Naive B cell (primary cell): Measurements from ENCODE around the gene UBN2. TPM values are rescaled to one million over a fixed set of nuclear protein-coding genes. Genes with fewer than 3 reads are reported as not detected.
"Not testable (repeated sequence)": the region's sequence is repeated elsewhere in the genome, so short reads cannot be mapped to it uniquely, and the experiment has no call there.

Experiments used
- ATAC-seq, 2 donors: fragments of 150-1000 bp; cut with Tn5 transposase; 2 replicates each; pipeline ENCODE4 v1.10.0; 2021; ENCODE audit warnings: low read depth in 2 of 2, mild to moderate bottlenecking in 2 of 2, moderate library complexity in 2 of 2
- DNase-seq: peaks from one replicate; pipeline ENCODE4 v3.0.0; 2022
- H3K27ac Mint-ChIP-seq, 6 donors: one replicate each; pipeline ENCODE4 v1.8.0; 2020 to 2022; ENCODE audit warnings: mild to moderate bottlenecking in 6 of 6, mixed read lengths in 6 of 6, moderate library complexity in 5 of 6, inconsistent platforms in 2 of 6
- H3K27me3 Mint-ChIP-seq, 3 donors: one replicate each; pipeline ENCODE4 v1.8.0; 2021 to 2022; ENCODE audit warnings: mixed read lengths in 3 of 3, mild to moderate bottlenecking in 1 of 3
- H3K36me3 Mint-ChIP-seq, 2 donors: one replicate each; pipeline ENCODE4 v1.8.0; 2020 to 2022; ENCODE audit warnings: mixed read lengths in 2 of 2, inconsistent platforms in 1 of 2, mild to moderate bottlenecking in 1 of 2
- H3K4me1 Mint-ChIP-seq, 3 donors: one replicate each; pipeline ENCODE4 v1.8.0; 2020 to 2022; ENCODE audit warnings: mixed read lengths in 3 of 3, inconsistent platforms in 1 of 3, mild to moderate bottlenecking in 1 of 3, moderate library complexity in 1 of 3
- H3K4me3 Mint-ChIP-seq, 8 donors: one replicate each; pipeline ENCODE4 v1.8.0; 2020 to 2022; ENCODE audit warnings: mild to moderate bottlenecking in 8 of 8, mixed read lengths in 8 of 8, moderate library complexity in 8 of 8, inconsistent platforms in 2 of 8
- H3K9me3 Mint-ChIP-seq, 7 donors: one replicate each; pipeline ENCODE4 v1.8.0; 2020 to 2022; ENCODE audit warnings: mixed read lengths in 7 of 7, mild to moderate bottlenecking in 5 of 7, inconsistent platforms in 2 of 7, moderate library complexity in 1 of 7
- polyA plus RNA-seq, 6 donors: library from polyadenylated mRNA; unstranded; fragments of 300-500 nt; fragmentation: Illumina TruSeq; gene quantifications; one replicate each; pipeline ENCODE4 v1.2.3, GENCODE V29; 2021; ENCODE audit warnings: low read depth in 6 of 6

UBN2 gene
- polyA plus RNA-seq, 6 donors from 2014 or later: 2.4 to 5.4 (median 3.0) TPM; not detected in 1

- Mint-ChIP-seq H3K4me3 (no peak overlapping the region), H3K27ac (no peak overlapping the region), H3K9me3 (peaks cover 0 to 2% (median 0%) of the 10 kb centered on the region in 7 donors), H3K4me1 (peaks cover 0 to 2% (median 0%) of the 10 kb centered on the region in 3 donors), H3K36me3 (no peaks in the 10 kb centered on the region), H3K27me3 (no peaks in the 10 kb centered on the region)
- DNase-seq (no peak), ATAC-seq (no peak)
Measured at GRCh38 chr7:139330333-139331030, 99.4 kb downstream of the UBN2 start.

DNA sequence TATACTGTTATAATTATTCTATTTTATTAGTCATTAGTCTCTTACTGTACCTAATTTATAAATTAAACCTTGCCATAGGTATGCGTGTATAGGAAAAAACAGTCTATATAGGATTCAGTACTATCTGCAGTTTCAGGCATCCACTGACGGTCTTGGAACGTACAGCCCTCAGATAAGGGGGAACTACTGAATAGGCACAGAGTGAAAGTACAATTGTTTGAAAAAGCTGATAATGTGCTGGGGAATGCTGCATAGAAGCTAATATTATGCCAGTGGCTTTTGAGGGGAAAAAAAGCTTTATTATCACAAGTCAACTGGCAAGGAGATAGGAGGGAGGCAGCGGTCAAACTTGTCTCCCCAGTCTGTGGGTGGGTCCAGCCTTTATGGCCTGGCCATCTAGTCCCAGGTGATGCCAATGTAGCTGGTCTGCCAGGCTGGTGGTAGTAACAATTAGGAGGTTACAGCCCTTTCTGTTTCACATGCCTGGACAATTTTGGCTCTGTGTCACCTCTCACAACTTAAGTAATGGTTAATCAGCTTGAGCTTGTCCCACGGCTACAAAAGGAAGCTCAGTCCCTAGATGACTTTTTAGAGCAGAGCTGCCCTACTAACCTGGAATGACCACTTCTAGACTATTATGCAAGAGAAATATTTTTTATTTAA is 101.8 kb downstream of the UBN2 start:
- DNase-seq: no peak
- Mint-ChIP-seq H3K4me3 (no peak overlapping the region), H3K36me3 (no peaks in the 10 kb centered on the region), H3K9me3 (peaks cover 0 to 2% (median 0%) of the 10 kb centered on the region in 7 donors), H3K4me1 (peaks cover 0 to 2% (median 0%) of the 10 kb centered on the region in 3 donors), H3K27ac (no peak overlapping the region), H3K27me3 (no peaks in the 10 kb centered on the region)
- no peak for ATAC-seq

DNA sequence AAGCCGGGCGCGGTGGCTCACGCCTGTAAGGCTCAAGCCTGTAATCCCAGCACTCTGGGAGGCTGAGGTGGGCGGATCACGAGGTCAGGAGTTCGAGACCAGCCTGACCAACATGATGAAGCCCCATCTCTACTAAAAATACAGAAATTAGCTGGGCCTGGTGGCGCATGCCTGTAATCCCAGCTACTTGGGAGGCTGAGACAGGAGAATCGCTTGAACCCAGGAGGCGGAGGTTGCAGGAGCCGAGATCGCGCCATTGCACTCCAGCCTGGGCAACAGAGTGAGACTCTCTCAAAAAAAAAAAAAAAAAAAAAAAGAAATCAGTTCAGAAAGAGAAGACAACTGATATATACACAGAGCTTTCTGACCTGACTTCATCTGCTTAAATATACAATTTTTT is 102.4 kb downstream of the UBN2 start:
- not testable (repeated sequence) for H3K27me3 Mint-ChIP-seq, DNase-seq, H3K4me3 Mint-ChIP-seq, ATAC-seq, H3K27ac Mint-ChIP-seq, H3K4me1 Mint-ChIP-seq, H3K9me3 Mint-ChIP-seq, H3K36me3 Mint-ChIP-seq

- DNase-seq: no peak
- ATAC-seq: no peak
- peaks cover 5 to 9% (median 6%) of the 10 kb centered on the region in 3 donors for H3K4me1 Mint-ChIP-seq
- peak overlapping the region in 1 of 8 donors; percentile 27 for H3K4me3 Mint-ChIP-seq
- H3K27ac Mint-ChIP-seq: peak overlapping the region in 1 of 6 donors; percentile 60
- no peaks in the 10 kb centered on the region for H3K27me3 Mint-ChIP-seq
- peaks cover 0 to 6% (median 4%) of the 10 kb centered on the region in 7 donors for H3K9me3 Mint-ChIP-seq
- H3K36me3 Mint-ChIP-seq: no peaks in the 10 kb centered on the region
Measured at GRCh38 chr7:139334399-139335150, 103.5 kb downstream of the UBN2 start.

- no peak for DNase-seq
Measured at GRCh38 chr7:139339025-139339424, 108.0 kb downstream of the UBN2 start.

DNA sequence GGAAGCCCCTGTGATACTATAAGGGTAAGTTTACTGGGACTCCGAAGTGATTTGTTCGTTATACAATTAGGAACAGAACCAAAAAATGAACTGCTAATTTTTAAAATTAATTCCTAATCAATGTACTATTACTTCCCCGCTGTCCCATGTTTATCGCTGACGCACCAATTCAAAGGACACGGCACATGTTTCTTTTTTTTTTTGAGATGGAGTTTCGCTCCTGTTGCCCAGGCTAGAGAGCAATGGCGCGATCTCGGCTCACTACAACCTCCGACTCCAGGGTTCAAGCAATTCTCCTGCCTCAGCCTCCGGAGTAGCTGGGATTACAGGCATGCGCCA is 108.6 kb downstream of the UBN2 start:
- peak overlapping the region; percentile 100 for H3K27ac Mint-ChIP-seq
- no peak for DNase-seq
- peaks cover 23 to 46% (median 44%) of the 10 kb centered on the region in 3 donors for H3K4me1 Mint-ChIP-seq
- ATAC-seq: no peak
- peaks cover 5 to 17% (median 9%) of the 10 kb centered on the region in 7 donors for H3K9me3 Mint-ChIP-seq
- peaks cover 8 to 12% of the 10 kb centered on the region in 2 donors for H3K36me3 Mint-ChIP-seq
- H3K27me3 Mint-ChIP-seq: peaks cover 0 to 7% (median 6%) of the 10 kb centered on the region in 3 donors
- H3K4me3 Mint-ChIP-seq: peak overlapping the region; percentile 94 to 100 (median 96)

More at GRCh38 chr7:139339025-139339424, 108.0 kb downstream of the UBN2 start:
- Mint-ChIP-seq H3K36me3 (peaks cover 8 to 12% of the 10 kb centered on the region in 2 donors), H3K4me1 (peaks cover 23 to 43% (median 42%) of the 10 kb centered on the region in 3 donors), H3K4me3 (peak overlapping the region; percentile 53 to 100 (median 96)), H3K27me3 (peaks cover 0 to 7% (median 6%) of the 10 kb centered on the region in 3 donors), H3K27ac (peak overlapping the region; percentile 69 to 100 (median 100)), H3K9me3 (peaks cover 5 to 17% (median 9%) of the 10 kb centered on the region in 7 donors)
- ATAC-seq: no peak

- H3K27me3 Mint-ChIP-seq: peaks cover 0 to 7% (median 6%) of the 10 kb centered on the region in 3 donors
- peaks cover 26 to 49% (median 46%) of the 10 kb centered on the region in 3 donors for H3K4me1 Mint-ChIP-seq
- ATAC-seq (peak; percentile 78), DNase-seq (peak; percentile 97)
- peaks cover 8 to 12% of the 10 kb centered on the region in 2 donors for H3K36me3 Mint-ChIP-seq
- peak overlapping the region; percentile 100 for H3K27ac Mint-ChIP-seq
- H3K4me3 Mint-ChIP-seq: peak overlapping the region; percentile 94 to 100 (median 96)
- peaks cover 5 to 17% (median 9%) of the 10 kb centered on the region in 7 donors for H3K9me3 Mint-ChIP-seq
Measured at GRCh38 chr7:139340037-139340807, 109.2 kb downstream of the UBN2 start.

GRCh38 chr7:139340808-139341057 is 109.7 kb downstream of the UBN2 start:
- Mint-ChIP-seq H3K36me3 (peaks cover 8 to 12% of the 10 kb centered on the region in 2 donors), H3K4me3 (peak overlapping the region; percentile 94 to 100 (median 96)), H3K27me3 (peaks cover 0 to 7% (median 6%) of the 10 kb centered on the region in 3 donors), H3K4me1 (peaks cover 28 to 51% (median 49%) of the 10 kb centered on the region in 3 donors), H3K9me3 (peaks cover 5 to 17% (median 9%) of the 10 kb centered on the region in 7 donors), H3K27ac (peak overlapping the region; percentile 100)
- DNase-seq (no peak), ATAC-seq (no peak)

DNA sequence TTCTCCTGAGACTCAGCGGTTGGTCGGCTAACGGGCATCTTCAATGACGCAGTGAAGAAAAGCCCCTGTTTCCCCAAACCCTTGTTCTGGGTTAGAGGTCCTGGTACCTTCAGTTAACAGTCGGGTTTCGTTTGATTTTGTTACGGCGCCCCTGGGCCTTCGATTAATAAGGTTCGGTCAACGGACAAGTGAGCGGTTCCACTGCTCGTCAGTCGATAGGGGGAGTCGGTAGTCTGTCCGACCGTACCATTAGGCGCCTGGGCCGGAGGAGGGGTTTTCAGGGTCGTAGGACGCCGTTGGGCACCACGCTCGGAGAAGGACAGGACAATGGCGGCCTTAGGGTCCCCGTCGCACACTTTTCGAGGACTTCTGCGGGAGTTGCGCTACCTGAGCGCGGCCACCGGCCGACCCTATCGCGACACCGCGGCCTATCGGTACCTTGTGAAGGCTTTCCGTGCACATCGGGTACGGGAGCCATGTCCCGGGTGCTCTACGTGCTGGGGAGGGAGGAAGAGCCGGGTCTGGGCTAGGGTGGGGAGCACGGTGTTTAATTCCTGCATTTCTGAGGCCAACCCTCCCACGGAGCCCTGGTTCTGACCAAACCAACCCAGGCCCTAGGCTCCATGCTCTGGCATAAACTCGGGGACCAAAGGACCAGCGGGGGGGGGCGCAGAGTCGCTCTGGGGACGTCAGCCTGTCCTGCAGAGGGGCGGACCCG is 110.2 kb downstream of the UBN2 start, which contains the start of gene FMC1:
TSS of gene FMC1 (plus strand) at position 280 of the 718 bp plus-strand sequence. CDS start at position 328, 48 bp downstream.
- ATAC-seq: peak; percentile 56 to 63
- peaks cover 8 to 12% of the 10 kb centered on the region in 2 donors for H3K36me3 Mint-ChIP-seq
- DNase-seq: peak; percentile 86
- peaks cover 28 to 51% (median 49%) of the 10 kb centered on the region in 3 donors for H3K4me1 Mint-ChIP-seq
- H3K27me3 Mint-ChIP-seq: peaks cover 0 to 7% (median 6%) of the 10 kb centered on the region in 3 donors
- peak within 1 kb of the TSS; percentile 94 to 100 (median 96) for H3K4me3 Mint-ChIP-seq
- peak within 1 kb of the TSS; percentile 100 for H3K27ac Mint-ChIP-seq
- peaks cover 5 to 17% (median 9%) of the 10 kb centered on the region in 7 donors for H3K9me3 Mint-ChIP-seq

- H3K27me3 Mint-ChIP-seq: peaks cover 0 to 7% (median 6%) of the 10 kb centered on the region in 3 donors
- peaks cover 30 to 54% (median 49%) of the 10 kb centered on the region in 3 donors for H3K4me1 Mint-ChIP-seq
- H3K4me3 Mint-ChIP-seq: peak overlapping the region; percentile 94 to 100 (median 96)
- H3K27ac Mint-ChIP-seq: peak overlapping the region; percentile 100
- ATAC-seq (no peak), DNase-seq (no peak)
- peaks cover 5 to 17% (median 9%) of the 10 kb centered on the region in 7 donors for H3K9me3 Mint-ChIP-seq
- peaks cover 8 to 12% of the 10 kb centered on the region in 2 donors for H3K36me3 Mint-ChIP-seq
Measured at GRCh38 chr7:139341776-139342226, 110.8 kb downstream of the UBN2 start.

DNA sequence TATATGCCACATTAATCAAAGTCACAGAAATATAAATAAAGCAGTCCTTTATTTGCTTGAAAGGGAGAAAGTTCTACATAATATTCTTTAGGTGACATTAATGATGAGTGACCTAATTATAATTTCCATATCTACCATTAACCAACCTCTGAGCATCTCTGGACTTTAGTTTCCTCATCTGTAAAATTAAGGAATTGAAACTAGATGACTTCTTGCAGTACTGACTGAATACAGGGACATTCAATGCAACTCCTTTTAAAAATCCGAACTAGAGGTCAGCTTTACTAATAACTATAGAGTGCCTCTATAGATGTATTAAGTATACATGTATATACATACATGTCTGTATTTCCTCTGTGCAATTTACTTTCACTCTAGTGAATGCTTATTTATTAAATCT is 114.0 kb downstream of the UBN2 start:
- peak overlapping the region in 3 of 6 donors; percentile 4 to 45 (median 30) for H3K27ac Mint-ChIP-seq
- peaks cover 31 to 49% (median 38%) of the 10 kb centered on the region in 3 donors for H3K4me1 Mint-ChIP-seq

DNA sequence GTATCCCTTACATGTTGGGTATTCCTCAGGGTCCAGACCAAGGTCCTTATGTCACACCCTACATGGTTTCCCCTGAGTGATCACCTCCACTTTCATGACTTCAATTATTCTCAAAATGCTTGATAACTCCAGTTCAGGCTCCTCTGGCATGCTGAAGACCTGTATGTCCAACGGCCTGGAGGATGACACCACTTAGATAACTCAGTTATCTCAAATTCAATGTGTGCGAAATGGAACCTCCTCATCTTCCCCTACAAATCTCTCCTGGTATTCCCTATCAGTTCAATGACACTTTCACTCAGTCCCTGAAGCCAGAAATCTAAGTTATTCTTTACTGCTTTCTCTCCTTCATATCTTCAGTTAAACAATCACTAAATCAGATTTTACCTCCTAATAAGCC is 120.0 kb downstream of the UBN2 start:
- no peak for ATAC-seq
- H3K9me3 Mint-ChIP-seq: no peaks in the 10 kb centered on the region
- H3K36me3 Mint-ChIP-seq: peaks cover 12 to 13% of the 10 kb centered on the region in 2 donors
- no peaks in the 10 kb centered on the region for H3K27me3 Mint-ChIP-seq
- H3K27ac Mint-ChIP-seq: peak overlapping the region in 1 of 6 donors; percentile 62
- DNase-seq: no peak
- H3K4me1 Mint-ChIP-seq: peaks cover 0 to 20% (median 6%) of the 10 kb centered on the region in 3 donors
- no peak overlapping the region for H3K4me3 Mint-ChIP-seq

More for the DNA sequence above, 114.0 kb downstream of the UBN2 start:
- H3K4me3 Mint-ChIP-seq: peak overlapping the region in 1 of 8 donors; percentile 76
- H3K9me3 Mint-ChIP-seq: peaks cover 2 to 9% (median 5%) of the 10 kb centered on the region in 7 donors
- H3K27me3 Mint-ChIP-seq: peaks cover 0 to 7% (median 6%) of the 10 kb centered on the region in 3 donors
- ATAC-seq (no peak), DNase-seq (no peak)
- peaks cover 8 to 12% of the 10 kb centered on the region in 2 donors for H3K36me3 Mint-ChIP-seq
